Activated CD4-positive, CD25-positive, alpha-beta regulatory T cell treated with anti-CD3 and anti-CD28 coated beads, Interleukin-2, amount 50 U/mL, for 72 hours (primary cell): ENCODE data around the gene MARS1.

Experiments
- DNase-seq: peaks from one replicate; pipeline ENCODE4 v3.0.0; 2021

The MARS1 gene

DNA sequence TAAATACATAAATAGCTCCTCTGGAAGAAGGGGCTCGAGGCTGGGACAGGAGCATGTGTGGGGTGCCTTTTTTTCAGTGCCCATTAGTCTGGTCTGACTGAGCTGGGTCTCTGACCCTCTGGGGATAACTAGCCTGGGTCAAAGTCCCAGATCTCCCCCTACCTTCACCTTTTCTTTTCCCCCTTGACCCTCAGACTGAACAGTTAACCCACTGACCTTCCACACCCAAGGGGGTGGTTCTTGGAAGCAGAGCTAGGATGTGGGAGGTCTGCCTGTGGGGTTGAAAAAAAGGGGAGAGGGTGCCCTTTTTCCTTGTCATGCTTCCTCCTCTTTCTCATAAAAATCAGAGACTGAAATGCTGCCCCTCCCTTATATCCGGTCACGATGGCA lies 29.2 kb upstream of the MARS1 start:
- no peak for DNase-seq

DNA sequence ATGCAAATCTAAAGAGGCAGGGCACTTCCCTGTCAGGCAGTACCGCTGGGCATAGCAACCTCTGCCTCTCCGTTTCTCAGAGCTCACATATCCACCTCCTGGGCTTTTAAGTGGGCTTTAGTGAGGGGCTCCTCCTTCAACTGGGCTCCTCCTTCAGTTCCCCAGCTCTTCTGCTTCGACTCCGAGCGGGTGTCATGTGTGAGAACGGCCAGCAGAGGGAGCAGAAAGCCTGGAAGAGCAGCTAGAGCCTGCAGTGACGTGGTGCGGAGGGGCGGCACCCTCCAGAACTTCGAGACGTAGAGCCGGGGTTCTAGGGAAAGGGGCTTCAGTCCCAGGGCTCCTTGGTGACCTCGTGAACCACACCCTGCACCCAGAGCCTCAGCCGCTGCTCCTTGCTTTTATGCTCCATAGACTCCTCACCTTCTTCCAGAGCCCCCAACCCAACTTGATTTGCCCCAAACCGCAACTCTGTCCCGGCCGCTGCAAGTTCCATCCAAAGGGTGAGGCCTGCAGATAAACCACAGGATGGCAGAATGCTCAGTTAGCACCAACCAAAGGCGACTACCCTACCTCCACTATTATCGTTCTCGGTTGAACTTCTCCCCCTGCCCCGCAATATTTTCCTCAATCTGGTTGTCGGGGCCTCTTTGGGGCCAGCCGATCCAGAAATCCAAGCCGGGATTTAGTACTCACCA lies 28.7 kb upstream of the MARS1 start:
- DNase-seq: peak; percentile 87

DNA sequence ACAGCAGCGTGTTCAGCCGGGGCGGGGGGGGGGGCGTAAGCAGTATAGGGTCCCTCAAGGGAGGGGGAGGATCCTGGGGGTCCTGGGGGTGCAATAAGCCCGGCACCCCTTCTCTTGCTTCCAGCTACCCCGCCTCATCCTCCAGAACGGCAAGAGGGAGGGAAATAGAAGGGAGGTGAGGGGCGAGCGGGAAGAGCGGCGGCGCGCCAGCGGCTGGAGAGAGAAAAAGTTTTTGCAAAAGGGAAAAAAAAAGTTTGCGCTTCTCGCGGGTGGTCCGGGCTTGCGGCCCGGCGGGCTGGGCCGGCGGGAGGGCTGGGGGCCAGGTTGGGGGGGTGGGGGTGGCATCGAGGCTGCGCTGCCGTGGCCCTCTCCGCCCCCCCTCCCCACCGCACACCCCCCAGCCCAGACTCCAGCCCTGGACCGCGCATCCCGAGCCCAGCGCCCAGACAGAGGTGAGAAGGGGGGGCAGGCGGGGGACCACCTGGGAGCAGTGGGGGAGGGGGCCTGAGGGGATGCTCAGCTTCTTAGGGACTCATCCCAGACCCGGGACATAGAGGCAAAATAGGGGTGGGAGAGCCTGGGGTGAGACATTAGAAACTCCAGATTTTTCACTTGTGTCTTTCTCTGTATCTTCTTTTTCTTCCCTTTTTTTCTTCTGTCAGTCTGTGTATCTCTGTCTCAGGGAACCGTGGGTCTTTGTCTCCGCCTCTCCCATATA lies 28.0 kb upstream of the MARS1 start, which contains the start of gene GLI1:
Gene GLI1 (plus strand): TSS at position 36 of the 718 bp plus-strand sequence. CDS start 3,907 bp downstream, outside the sequence.
- no peak for DNase-seq

DNA sequence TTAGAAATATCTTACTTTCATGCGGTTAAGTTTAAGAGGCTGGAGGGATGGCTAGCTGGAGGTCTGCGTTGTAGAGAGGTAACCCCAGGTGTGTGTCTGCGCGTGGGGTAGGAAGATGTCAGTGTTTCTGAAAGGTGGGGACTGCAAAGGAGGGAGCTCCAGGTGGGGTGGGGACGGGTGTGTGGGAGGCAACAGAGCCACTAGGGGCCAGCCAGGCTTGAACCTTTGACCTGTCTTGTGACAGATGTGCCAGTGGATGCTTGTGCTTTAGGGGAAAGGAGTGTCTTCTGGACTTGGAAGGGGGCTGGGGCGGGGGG lies 27.4 kb upstream of the MARS1 start:
- no peak for DNase-seq

DNA sequence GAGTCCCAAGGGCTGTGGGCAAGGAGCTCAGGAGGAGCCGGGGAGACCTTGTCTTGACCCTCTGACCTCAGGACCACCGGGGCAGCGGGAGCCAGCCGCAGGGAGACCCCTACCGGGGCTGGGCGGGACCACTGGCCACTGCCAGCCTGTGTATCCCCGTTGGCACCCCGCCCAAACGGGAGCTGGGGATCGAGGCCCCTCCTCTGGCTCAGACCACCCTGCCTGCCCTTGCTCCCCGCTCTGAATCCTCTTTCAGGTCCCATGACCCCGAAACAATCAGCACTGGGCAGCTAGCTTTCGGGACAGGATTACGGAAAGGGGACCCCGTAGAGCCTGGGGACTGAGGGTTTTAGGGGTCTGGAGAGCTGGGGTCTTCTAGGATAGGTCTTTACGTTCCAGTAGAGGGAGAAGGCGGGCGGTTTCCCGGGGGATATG lies 27.0 kb upstream of the MARS1 start:
- no peak for DNase-seq

DNA sequence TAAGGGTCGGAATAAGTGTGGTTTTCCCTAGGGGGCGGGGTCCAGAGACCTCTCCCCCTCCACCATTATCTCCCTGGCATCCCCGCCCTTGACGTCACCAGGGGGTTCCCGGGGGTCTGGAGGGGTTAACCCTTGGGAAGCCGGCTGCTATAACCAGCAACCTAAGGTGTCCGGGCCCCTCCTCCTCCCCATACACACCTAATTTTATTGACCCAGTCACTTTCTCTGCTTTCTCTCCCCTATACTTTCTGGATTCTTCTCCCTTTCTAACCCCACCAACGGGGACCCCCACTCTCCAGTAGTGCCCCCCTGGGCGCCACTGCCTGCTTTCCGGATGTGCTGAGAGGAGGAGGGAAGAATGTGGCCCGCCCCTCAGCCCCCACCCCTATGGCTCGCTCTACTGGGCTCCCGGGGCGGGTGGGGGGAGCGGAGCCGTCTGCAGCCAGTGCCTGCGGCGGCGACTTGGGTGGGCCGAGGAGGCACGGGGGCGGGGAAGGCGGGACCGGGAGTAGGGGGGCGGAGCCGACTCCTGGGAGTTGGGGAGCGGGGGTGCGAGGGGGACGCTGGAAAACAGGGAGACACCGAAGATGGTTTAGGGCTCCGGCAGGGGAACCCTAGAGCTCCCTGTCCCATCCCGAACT lies 26.5 kb upstream of the MARS1 start:
- no peak for DNase-seq

DNA sequence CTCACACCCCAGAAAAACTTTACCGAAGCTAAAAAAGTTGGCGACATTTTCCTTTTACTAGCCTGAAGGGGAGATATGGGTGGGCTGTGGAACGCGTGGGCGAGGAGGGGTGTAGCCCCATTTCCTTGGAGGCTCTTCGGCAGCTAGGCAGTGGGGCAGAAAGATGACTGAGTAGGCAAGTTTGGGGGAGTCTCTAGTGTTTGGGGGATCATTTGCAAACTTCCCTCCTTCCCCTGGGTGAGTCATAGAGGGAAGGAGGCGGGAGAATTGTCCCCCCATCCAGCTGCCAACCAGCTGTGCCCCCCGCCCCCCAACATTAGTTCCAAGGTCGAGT lies 26.0 kb upstream of the MARS1 start:
- no peak for DNase-seq

DNA sequence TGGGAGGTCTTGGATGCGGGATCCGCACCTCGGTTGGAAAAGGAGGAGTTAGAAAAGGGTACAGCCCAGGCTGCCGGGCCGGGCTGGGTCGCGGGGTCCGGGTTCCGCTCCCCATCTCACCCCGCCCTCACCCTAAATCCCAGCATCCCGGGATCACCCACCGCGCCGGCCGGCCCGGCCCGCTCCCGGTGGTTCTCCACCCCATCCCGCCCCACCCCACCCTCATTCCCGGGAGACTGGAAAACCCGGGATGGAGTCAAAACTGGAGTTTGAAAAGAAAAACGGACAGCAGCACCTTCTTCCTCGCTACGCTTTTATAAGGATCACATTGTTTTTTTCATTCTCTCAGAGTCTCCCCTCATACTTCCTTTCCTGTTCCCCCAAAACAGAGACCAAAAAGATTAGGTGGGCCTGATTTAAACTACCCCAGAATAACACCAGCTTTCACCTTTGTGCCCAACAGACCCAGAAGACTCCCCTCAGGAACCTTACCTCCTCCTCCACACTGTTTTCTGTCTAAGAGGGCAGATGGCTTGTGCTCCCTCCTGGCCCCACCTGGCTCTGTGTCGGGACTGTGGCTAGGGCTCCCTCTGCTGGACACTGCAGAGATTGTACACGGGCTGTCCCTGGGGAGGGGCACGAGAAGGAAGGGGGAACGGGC lies 25.5 kb upstream of the MARS1 start:
- DNase-seq: peak; percentile 85

DNA sequence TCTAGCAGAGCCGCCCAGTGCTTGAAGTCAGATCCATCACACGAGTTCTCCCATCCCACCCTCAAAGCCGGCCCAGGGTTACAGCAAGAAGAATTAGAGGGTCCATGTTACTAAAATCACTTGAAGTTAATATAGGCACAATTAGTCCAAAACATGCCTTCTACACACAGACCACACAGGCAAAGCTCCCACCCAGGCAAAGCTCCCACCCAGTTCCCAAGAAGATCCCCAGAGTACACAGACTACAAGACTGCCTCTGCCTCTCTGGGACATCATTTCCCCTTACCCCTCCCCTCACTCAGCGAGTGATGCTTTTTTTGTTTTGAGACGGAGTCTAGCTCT lies 25.0 kb upstream of the MARS1 start:
- DNase-seq: no peak

DNA sequence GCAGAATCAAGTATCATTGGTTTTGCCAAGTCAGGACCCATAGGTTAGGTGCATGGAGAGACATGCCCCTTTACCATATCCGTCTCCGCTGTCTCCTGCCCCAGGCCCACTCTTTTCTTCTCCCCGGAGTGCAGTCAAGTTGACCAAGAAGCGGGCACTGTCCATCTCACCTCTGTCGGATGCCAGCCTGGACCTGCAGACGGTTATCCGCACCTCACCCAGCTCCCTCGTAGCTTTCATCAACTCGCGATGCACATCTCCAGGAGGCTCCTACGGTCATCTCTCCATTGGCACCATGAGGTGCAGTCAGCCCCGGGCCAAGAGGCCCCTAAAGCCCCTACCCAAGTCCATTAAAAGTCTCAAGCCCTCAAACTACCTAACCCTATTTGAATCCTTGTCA lies 23.3 kb upstream of the MARS1 start:
- no peak for DNase-seq

DNA sequence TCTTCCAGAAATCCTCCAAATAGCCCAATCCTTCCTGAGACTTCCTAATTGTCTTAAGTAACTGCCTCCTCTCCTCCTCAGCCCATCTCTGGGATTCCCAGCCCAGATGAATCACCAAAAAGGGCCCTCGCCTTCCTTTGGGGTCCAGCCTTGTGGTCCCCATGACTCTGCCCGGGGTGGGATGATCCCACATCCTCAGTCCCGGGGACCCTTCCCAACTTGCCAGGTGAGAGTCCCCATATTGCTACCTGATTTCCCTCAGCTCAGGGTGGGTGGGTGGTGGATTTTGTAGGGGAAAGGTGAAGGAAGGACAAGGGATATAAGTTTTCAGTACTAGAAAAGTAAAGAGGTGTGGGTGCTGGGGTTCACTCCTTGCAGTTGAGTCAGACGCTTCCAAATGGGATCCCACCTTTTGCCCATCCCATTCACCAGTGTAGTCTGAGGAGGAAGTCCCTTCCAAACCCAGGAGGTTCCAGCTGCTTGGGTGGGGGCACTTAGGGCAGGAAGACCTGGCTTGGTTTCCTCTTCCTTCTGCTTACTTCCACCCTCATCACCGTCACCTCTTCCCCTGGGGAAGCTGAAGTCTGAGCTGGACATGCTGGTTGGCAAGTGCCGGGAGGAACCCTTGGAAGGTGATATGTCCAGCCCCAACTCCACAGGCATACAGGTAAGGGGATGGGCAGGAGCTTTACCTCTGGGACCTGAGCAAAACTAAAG lies 22.7 kb upstream of the MARS1 start:
- DNase-seq: no peak

DNA sequence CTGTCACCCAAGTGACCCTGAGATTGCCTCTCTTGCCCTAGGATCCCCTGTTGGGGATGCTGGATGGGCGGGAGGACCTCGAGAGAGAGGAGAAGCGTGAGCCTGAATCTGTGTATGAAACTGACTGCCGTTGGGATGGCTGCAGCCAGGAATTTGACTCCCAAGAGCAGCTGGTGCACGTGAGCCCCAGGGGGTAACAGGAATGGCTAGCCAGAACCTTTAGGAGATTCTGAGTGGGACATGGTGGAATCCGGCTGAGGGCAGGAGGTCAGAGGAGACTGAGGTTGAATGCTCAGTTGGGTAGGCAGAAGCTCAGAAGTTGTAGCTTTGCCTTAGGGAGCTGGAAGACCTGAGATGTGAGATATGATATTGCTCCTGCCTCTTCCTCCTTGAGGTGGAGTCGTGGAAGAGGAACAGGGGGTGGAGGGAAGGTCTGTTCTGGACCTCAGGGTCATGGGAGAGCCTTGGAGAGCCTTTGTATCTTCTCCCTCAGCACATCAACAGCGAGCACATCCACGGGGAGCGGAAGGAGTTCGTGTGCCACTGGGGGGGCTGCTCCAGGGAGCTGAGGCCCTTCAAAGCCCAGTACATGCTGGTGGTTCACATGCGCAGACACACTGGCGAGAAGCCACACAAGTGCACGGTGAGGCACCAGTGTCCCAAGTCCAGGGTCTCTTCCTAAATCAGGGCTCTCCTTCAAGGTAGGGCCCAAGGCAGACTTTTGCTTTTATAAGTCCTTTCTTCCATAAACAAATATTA lies 21.9 kb upstream of the MARS1 start:
- no peak for DNase-seq

DNA sequence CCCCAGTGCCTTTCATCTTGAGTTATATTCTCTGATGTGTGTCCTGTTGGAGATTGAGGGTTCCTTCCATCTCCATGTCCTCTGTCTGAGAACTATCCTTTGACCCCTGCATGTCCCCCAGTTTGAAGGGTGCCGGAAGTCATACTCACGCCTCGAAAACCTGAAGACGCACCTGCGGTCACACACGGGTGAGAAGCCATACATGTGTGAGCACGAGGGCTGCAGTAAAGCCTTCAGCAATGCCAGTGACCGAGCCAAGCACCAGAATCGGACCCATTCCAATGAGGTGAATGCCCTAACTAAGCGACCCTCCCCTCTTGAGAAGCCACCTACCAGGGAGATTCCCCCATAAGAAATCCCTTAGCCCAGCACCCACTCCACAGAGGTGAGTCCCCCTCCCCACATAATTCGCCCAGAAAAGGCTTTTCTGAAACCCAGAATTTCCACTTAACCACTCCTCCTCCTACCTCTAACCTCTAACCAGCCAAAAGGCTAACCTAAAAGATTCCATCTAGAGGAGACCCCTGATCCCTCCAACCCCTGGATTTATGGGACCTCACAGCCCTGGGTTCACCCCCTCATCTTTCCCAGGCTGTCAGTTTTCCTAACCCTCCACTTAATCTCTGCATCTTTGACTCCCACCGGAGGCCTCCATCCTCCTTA lies 20.5 kb upstream of the MARS1 start:
- no peak for DNase-seq

DNA sequence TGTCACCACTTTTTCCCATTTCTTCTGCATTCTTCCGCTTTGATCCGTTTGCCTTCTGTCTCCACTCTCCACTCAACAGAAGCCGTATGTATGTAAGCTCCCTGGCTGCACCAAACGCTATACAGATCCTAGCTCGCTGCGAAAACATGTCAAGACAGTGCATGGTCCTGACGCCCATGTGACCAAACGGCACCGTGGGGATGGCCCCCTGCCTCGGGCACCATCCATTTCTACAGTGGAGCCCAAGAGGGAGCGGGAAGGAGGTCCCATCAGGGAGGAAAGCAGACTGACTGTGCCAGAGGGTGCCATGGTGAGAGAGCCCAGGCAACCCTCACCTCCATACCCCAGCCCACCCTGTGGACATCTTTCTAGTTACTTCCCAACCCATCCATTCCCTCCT lies 20.0 kb upstream of the MARS1 start:
- DNase-seq: no peak

DNA sequence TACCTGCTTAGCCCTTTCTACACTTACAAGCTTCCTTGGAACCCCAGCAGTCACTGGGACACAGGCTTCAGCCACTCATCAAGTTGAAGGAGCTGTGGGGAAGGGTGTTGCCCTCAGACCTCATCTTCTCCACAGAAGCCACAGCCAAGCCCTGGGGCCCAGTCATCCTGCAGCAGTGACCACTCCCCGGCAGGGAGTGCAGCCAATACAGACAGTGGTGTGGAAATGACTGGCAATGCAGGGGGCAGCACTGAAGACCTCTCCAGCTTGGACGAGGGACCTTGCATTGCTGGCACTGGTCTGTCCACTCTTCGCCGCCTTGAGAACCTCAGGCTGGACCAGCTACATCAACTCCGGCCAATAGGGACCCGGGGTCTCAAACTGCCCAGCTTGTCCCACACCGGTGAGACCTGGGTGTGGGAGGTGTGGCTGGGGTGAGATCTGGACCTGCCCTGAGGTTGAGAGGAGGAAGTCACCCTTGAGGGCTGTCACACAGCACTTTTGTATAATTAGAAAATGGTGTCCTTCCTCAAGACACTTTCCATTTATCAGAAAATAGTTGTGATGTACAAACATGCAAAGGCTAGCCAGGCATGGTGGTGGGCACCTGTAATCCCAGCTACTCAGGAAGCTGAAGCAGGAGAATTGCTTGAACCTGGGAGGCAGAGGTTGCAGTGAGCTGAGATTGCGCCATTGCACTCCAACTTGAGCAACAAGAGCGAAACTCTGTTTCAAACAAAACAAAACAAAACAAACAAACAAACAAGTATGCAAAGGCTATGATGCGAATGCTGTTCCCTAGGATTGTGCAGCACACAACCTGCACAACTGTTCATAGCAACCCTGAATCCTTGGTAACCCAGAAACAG lies 18.3 kb upstream of the MARS1 start:
- DNase-seq: no peak

DNA sequence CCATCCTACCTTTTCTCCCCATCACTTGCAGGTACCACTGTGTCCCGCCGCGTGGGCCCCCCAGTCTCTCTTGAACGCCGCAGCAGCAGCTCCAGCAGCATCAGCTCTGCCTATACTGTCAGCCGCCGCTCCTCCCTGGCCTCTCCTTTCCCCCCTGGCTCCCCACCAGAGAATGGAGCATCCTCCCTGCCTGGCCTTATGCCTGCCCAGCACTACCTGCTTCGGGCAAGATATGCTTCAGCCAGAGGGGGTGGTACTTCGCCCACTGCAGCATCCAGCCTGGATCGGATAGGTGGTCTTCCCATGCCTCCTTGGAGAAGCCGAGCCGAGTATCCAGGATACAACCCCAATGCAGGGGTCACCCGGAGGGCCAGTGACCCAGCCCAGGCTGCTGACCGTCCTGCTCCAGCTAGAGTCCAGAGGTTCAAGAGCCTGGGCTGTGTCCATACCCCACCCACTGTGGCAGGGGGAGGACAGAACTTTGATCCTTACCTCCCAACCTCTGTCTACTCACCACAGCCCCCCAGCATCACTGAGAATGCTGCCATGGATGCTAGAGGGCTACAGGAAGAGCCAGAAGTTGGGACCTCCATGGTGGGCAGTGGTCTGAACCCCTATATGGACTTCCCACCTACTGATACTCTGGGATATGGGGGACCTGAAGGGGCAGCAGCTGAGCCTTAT lies 17.4 kb upstream of the MARS1 start:
- DNase-seq: no peak

DNA sequence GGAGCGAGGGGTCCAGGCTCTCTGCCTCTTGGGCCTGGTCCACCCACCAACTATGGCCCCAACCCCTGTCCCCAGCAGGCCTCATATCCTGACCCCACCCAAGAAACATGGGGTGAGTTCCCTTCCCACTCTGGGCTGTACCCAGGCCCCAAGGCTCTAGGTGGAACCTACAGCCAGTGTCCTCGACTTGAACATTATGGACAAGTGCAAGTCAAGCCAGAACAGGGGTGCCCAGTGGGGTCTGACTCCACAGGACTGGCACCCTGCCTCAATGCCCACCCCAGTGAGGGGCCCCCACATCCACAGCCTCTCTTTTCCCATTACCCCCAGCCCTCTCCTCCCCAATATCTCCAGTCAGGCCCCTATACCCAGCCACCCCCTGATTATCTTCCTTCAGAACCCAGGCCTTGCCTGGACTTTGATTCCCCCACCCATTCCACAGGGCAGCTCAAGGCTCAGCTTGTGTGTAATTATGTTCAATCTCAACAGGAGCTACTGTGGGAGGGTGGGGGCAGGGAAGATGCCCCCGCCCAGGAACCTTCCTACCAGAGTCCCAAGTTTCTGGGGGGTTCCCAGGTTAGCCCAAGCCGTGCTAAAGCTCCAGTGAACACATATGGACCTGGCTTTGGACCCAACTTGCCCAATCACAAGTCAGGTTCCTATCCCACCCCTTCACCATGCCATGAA lies 16.8 kb upstream of the MARS1 start:
- no peak for DNase-seq

DNA sequence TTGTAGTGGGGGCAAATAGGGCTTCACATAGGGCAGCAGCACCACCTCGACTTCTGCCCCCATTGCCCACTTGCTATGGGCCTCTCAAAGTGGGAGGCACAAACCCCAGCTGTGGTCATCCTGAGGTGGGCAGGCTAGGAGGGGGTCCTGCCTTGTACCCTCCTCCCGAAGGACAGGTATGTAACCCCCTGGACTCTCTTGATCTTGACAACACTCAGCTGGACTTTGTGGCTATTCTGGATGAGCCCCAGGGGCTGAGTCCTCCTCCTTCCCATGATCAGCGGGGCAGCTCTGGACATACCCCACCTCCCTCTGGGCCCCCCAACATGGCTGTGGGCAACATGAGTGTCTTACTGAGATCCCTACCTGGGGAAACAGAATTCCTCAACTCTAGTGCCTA lies 16.2 kb upstream of the MARS1 start:
- no peak for DNase-seq

DNA sequence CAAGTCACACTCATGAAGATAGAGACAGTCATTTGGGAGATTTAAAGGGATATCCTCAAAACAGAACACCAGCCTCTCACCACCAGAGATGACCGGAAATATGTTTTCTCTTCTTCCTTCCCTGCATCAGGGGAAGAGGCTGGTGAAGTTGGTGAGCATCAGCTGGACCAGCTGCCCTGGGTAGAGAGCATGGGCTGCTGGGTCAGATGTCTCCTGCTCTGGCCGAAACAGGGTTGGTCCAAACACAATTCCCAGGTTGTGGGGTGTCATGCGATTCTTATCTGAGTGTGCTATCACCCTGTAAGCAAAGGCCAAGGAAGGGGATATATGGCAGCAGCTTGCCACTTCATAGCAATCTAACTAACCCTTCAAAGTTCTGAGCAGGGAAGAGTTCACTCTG lies 15.5 kb upstream of the MARS1 start:
- no peak for DNase-seq

DNA sequence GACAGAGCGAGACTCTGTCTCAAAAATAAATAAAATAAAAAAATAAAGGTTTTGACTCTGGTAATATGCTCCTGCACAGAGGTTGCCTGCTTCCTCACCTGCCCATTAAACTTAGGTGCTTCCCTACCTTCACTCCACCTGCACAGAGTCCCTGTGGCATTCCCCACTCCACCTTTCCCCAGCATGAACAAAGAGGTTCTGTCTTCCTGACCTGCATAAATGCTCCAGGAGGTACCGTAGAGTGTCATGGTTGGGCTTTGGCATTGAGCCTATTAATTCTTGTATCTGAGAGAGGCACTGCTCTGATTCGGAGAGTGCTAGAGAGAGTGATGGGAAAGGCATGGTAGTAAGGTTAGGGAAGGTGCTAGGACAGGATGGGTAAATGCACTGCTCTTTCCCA lies 14.5 kb upstream of the MARS1 start:
- DNase-seq: no peak
